Effector memory CD8-positive, alpha-beta T cell (primary cell): ENCODE results near the gene PROZ.
"Not testable (repeated sequence)": the region's sequence is repeated elsewhere in the genome, so short reads cannot be mapped to it uniquely, and the experiment has no call there.

Experiments used
- ATAC-seq: fragments of 150-1000 bp; cut with Tn5 transposase; replicated peaks from 2 replicates; pipeline ENCODE4 v1.10.0; 2021; ENCODE audit warnings: mild to moderate bottlenecking, moderate library complexity
- DNase-seq, 3 experiments: peaks; one replicate each; pipeline ENCODE4 v3.0.0; 2021
- H3K27ac Mint-ChIP-seq, 2 donors: one replicate each; pipeline ENCODE4 v1.8.0; 2022; ENCODE audit warnings: mild to moderate bottlenecking in 2 of 2, mixed read lengths in 2 of 2, moderate library complexity in 2 of 2
- H3K27me3 Mint-ChIP-seq, 2 donors: one replicate each; pipeline ENCODE4 v1.8.0; 2022; ENCODE audit warnings: mixed read lengths in 2 of 2
- H3K36me3 Mint-ChIP-seq: one replicate; pipeline ENCODE4 v1.8.0; 2022; ENCODE audit warnings: mild to moderate bottlenecking, moderate library complexity, mixed read lengths; ENCODE audit not compliant: insufficient read depth
- H3K4me1 Mint-ChIP-seq, 2 donors: one replicate each; pipeline ENCODE4 v1.8.0; 2022; ENCODE audit warnings: low read depth in 2 of 2, mixed read lengths in 2 of 2
- H3K4me3 Mint-ChIP-seq, 2 donors: one replicate each; pipeline ENCODE4 v1.8.0; 2022; ENCODE audit warnings: mild to moderate bottlenecking in 2 of 2, mixed read lengths in 2 of 2, moderate library complexity in 2 of 2
- H3K9me3 Mint-ChIP-seq, 2 donors: one replicate each; pipeline ENCODE4 v1.8.0; 2022; ENCODE audit warnings: mixed read lengths in 2 of 2

The PROZ gene

DNA sequence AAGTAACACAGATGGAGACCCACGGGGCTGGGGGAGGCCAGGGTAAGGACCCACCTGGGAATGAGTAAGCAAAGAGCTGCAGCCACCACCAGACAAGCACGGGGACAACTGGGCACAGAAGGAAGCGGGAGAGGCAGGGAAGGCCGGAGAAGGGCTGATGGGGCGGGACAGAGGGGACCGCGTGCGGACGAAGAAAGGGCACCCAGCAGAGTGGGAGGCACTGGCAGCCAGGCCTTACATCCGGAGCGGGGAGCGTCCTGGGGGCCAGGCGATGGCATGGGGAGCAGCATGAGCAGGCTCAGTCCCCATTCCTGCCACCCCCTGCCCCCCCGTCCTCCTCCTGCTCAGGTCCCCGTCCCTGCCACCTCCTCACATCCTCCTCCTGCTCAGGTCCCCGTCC, 3.0 kb downstream of the PROZ start:
- Mint-ChIP-seq H3K9me3 (no peaks in the 10 kb centered on the region), H3K4me1 (peaks cover 24 to 35% of the 10 kb centered on the region in 2 donors), H3K27ac (peak overlapping the region; percentile 70 to 88), H3K36me3 (peaks cover 14% of the 10 kb centered on the region), H3K4me3 (peak overlapping the region; percentile 63 to 70), H3K27me3 (no peaks in the 10 kb centered on the region)
- DNase-seq (no peak), ATAC-seq (peak; percentile 21)

DNA sequence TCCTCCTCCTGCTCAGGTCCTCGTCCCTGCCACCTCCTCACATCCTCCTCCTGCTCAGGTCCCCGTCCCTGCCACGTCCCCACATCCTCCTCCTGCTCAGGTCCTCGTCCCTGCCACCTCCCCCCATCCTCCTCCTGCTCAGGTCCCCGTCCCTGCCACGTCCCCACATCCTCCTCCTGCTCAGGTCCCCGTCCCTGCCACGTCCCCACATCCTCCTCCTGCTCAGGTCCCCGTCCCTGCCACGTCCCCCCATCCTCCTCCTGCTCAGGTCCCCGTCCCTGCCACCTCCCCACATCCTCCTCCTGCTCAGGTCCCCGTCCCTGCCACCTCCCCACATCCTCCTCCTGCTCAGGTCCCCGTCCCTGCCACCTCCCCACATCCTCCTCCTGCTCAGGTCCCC, 3.5 kb downstream of the PROZ start:
- not testable (repeated sequence) for H3K27me3 Mint-ChIP-seq, ATAC-seq, H3K27ac Mint-ChIP-seq, H3K9me3 Mint-ChIP-seq, DNase-seq, H3K4me3 Mint-ChIP-seq
- H3K36me3 Mint-ChIP-seq, result peaks cover 13% of the 10 kb centered on the region
- peaks cover 26 to 36% of the 10 kb centered on the region in 2 donors for H3K4me1 Mint-ChIP-seq

DNA sequence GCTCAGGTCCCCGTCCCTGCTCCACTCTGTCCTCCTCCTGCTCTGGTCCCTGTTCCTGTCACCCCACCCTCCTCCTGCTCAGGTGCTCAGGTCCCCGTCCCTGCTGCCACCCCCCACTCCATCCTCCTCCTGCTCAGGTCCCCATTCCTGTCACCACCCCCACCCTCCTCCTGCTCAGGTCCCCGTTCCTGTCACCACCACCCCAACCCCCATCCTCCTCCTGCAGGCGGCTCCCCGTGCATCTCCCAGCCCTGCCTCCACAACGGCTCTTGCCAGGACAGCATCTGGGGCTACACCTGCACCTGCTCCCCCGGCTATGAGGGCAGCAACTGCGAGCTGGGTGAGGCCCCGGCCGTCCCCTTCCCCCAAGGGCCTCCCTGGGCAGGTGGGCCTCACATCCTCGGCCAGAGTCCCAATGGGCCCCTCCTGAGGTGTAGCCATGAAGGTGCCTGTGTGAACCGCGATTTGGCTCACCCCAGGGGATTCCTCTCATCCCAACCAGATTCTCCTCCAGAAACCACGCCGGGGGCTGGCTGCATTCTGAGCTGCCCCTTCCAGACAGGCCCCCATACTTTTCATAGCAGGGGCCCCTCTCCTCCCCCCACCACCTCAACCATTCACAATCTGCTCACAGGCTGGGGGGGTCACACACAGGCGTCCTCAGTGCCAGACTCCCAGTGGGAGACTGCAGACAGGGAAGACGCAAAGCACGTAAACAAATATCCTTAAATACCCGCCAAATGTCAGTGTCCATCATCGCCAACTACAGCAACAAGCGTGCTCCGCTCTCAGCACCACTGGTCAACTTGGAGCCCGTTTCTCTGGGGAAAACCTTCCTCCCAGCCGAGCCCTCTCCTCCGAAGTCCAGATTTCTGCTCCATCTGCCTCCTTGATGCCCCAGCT, 4.6 kb downstream of the PROZ start:
- ATAC-seq, result peak; percentile 61
- Mint-ChIP-seq H3K4me3 (peak overlapping the region; percentile 69), H3K27me3 (no peaks in the 10 kb centered on the region), H3K36me3 (peaks cover 14% of the 10 kb centered on the region), H3K9me3 (peaks cover 0 to 6% of the 10 kb centered on the region in 2 donors), H3K4me1 (peaks cover 27 to 36% of the 10 kb centered on the region in 2 donors), H3K27ac (peak overlapping the region; percentile 41 to 94)
- peak in 2 of 3 experiments; percentile 28 for DNase-seq

DNA sequence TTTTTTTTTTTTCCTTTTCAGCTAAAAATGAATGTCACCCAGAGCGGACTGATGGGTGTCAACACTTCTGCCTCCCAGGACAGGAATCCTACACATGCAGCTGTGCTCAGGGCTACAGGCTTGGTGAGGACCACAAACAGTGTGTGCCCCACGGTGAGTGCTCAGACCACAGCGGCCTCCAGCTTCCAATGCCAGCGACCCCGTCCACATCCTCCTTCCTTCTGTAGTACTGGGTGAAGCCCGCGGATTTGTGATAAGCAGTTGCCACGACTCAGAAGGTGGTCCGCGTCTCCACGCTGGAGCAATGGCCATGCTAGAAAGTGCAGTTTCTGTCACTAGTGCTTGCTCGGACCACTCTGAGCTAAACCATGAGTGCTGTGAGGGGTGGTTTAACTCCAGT, 6.0 kb downstream of the PROZ start:
- peak overlapping the region in 1 of 2 donors; percentile 53 for H3K4me3 Mint-ChIP-seq
- H3K27ac Mint-ChIP-seq, result no peak overlapping the region
- H3K36me3 Mint-ChIP-seq, result peaks cover 14% of the 10 kb centered on the region
- ATAC-seq, result peak; percentile 33
- peaks cover 0 to 7% of the 10 kb centered on the region in 2 donors for H3K9me3 Mint-ChIP-seq
- no peak for DNase-seq
- peaks cover 27 to 29% of the 10 kb centered on the region in 2 donors for H3K4me1 Mint-ChIP-seq
- H3K27me3 Mint-ChIP-seq, result no peaks in the 10 kb centered on the region

DNA sequence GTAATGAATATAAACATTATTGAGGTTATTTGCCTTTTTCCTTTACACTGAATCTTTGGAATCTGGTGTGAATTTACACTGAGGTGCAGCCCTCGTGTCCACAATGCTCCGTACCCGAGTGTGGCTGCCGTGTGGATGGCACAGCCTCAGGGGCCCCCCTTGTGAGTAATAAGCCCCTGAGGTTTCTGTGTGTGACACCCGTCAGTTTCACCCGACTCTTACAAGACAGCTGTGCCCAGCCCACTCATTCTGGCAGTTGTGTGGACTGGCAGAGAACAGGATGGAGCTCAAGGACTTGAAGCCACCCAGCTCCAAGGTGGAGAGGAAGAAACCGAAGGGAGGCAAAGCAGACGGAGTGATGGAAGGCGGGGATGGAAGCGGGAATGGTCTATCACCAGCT, 7.8 kb downstream of the PROZ start:
- Mint-ChIP-seq H3K27ac (peak overlapping the region; percentile 16 to 51), H3K27me3 (no peaks in the 10 kb centered on the region), H3K4me1 (peaks cover 29 to 32% of the 10 kb centered on the region in 2 donors), H3K9me3 (peaks cover 0 to 7% of the 10 kb centered on the region in 2 donors), H3K36me3 (peaks cover 5% of the 10 kb centered on the region), H3K4me3 (no peak overlapping the region)
- no peak for DNase-seq
- no peak for ATAC-seq

DNA sequence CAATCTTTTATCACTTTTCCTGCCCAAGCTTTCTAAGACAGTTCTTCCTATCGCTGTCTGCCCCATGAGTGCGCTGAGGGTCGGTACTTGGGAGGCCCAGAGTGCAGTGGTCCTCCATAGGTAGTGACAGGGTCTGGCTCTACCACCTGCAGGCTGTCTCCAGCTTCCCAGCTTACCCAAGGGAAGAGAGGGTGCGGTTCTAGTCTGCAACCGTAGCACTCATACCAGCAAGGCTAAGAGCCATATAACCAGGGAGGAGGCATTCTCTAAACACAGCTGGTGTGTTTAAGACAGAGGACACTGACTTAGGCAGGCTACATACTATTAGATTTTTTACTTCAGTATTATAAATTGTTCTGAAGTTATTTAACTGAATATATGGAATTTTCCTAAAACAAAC, 8.2 kb downstream of the PROZ start:
- peak overlapping the region; percentile 16 to 51 for H3K27ac Mint-ChIP-seq
- ATAC-seq (no peak), DNase-seq (no peak)
- H3K4me3 Mint-ChIP-seq, result no peak overlapping the region
- peaks cover 2% of the 10 kb centered on the region for H3K36me3 Mint-ChIP-seq
- H3K9me3 Mint-ChIP-seq, result peaks cover 0 to 7% of the 10 kb centered on the region in 2 donors
- H3K27me3 Mint-ChIP-seq, result no peaks in the 10 kb centered on the region
- peaks cover 28 to 34% of the 10 kb centered on the region in 2 donors for H3K4me1 Mint-ChIP-seq

DNA sequence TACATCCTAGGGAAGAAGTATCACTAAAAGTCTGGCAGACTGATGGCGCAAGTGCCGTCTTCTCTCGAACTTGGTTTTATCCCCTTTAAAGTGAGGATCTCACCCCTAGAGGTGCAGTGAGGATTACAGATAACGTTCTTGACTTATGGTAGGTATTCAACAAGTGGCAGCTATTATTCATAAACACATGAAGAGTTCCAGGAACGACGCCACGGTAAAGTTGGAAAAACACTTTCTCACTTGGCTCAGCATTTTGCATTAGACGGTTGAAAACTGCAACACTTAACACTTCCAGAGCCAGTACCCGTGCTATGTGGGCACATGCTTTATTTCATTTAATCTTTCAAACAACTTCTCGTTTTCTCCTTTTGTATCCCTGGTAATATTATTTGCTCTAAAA, 8.7 kb downstream of the PROZ start:
- no peaks in the 10 kb centered on the region for H3K27me3 Mint-ChIP-seq

DNA sequence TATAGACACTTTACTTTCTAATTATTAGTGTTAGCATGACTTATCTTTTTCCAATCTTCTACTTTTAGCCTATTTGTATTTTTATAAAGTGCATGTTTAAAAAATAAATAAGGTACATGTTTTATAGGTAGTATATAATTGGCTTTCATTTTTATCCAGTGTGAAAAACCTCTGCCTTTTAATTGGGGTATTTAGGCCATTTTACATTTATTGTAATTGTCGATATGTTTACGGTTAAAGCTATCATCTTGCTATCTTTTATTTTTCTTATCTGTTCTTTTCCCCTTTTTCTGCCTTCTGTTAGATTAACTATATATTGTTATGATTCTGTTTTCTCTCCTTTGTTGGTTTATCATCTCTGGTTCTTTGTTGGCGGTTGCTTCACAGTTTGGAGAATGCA, 9.1 kb downstream of the PROZ start:
- H3K9me3 Mint-ChIP-seq, result peaks cover 0 to 7% of the 10 kb centered on the region in 2 donors
- no peaks in the 10 kb centered on the region for H3K27me3 Mint-ChIP-seq
- ATAC-seq (no peak), DNase-seq (no peak)
- H3K36me3 Mint-ChIP-seq, result peaks cover 2% of the 10 kb centered on the region
- H3K4me3 Mint-ChIP-seq, result no peak overlapping the region
- no peak overlapping the region for H3K27ac Mint-ChIP-seq
- peaks cover 31 to 34% of the 10 kb centered on the region in 2 donors for H3K4me1 Mint-ChIP-seq

More for the DNA sequence above, 8.7 kb downstream of the PROZ start:
- peaks cover 0 to 7% of the 10 kb centered on the region in 2 donors for H3K9me3 Mint-ChIP-seq
- H3K4me1 Mint-ChIP-seq, result peaks cover 28 to 34% of the 10 kb centered on the region in 2 donors
- no peak overlapping the region for H3K27ac Mint-ChIP-seq
- H3K36me3 Mint-ChIP-seq, result peaks cover 2% of the 10 kb centered on the region
- H3K4me3 Mint-ChIP-seq, result no peak overlapping the region
- ATAC-seq, result no peak
- DNase-seq, result no peak

DNA sequence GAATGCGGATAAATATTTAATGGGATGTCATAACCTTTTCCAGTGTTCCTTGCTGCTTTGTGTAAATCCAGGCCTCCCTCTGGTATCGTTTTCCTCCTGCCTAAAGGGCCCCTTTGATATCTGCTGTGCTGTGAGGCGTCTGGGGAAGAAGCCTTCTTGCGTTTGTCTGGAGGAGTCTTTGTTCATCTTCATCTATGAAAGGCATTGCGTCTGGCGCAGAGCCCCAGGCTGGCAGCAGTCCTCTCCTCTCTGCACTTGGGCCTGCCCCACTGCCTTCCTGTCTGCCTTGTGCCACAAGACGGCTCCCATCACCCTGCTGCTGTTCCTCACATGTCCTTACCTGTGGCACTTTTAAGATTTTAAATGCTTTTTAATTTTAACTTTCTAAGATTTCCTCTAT, 9.8 kb downstream of the PROZ start:
- H3K4me3 Mint-ChIP-seq, result no peak overlapping the region
- H3K4me1 Mint-ChIP-seq, result peaks cover 32 to 34% of the 10 kb centered on the region in 2 donors
- ATAC-seq (no peak), DNase-seq (no peak)
- peaks cover 2% of the 10 kb centered on the region for H3K36me3 Mint-ChIP-seq
- H3K9me3 Mint-ChIP-seq, result peaks cover 0 to 7% of the 10 kb centered on the region in 2 donors
- no peaks in the 10 kb centered on the region for H3K27me3 Mint-ChIP-seq
- no peak overlapping the region for H3K27ac Mint-ChIP-seq

DNA sequence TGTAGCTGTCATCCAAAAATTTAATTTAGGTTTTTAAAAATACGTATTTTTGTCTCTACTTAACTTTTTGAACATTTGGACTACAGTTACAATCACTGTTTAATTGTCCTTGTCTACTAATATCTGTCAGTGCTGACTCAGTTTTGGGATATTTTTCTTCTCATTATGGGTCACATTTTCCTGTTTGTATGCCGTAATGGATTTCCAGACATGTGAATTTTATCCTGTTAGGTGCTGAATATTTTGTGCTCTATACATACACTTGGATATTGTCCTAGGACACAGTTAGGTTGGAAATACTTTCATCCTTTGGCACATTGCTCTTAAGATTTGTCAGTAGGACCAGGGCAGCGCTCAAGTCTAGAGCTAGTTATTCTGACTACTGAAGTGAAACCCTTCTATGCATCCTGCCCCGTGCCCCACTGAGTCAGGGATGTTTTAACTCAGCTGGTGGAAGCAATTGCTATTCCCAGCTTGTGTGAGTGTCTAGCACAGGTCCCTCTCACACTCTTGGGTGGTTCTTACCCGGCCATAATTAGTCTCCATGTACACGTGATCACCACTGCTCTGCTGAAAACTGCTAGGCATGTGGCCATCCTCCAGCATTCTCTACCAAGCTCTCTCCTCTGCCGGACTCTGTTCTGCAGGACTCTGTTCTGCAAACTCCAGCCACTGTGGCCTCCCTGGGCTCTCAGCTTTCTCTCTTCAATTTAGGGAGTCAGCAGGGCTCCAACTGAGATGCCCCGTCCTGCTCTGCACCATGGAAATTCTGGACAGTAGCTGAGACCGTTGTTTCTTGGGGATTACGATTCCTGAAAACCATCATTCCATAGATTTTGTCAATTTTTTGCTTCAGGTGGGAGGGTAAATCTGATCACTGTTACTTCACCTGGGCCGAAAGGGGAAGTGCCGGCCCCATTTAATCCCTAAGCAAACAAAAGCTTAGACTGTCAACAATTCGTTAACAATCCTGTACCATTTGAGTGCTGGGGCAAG, 11.1 kb downstream of the PROZ start:
- ATAC-seq (no peak), DNase-seq (no peak)
- Mint-ChIP-seq H3K27me3 (no peaks in the 10 kb centered on the region), H3K4me1 (peaks cover 22 to 34% of the 10 kb centered on the region in 2 donors), H3K36me3 (peaks cover 2% of the 10 kb centered on the region), H3K27ac (peak overlapping the region in 1 of 2 donors; percentile 19), H3K9me3 (peaks cover 0 to 7% of the 10 kb centered on the region in 2 donors), H3K4me3 (no peak overlapping the region)

DNA sequence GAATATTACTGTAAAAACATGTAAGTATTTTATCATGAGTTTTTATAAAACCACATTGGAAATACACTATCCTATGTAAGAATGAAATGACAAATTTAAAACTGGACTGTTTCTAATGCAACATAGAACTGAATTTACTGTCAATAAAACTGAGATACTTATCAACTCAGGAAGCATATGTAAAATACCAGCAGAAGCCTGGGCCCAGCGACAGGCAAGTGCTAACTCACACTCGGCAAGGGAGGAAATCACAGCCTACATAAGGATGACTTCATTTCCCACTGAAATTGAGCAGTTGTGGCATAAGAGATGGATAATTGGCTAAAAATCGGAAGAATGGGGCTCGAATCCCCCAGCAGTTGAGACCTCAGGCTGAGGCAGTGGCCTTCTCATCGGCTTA, 12.1 kb downstream of the PROZ start:
- peak overlapping the region in 1 of 2 donors; percentile 73 for H3K27ac Mint-ChIP-seq
- peaks cover 22 to 29% of the 10 kb centered on the region in 2 donors for H3K4me1 Mint-ChIP-seq
- ATAC-seq (peak; percentile 40), DNase-seq (no peak)
- H3K9me3 Mint-ChIP-seq, result peaks cover 0 to 7% of the 10 kb centered on the region in 2 donors
- H3K36me3 Mint-ChIP-seq, result peaks cover 2% of the 10 kb centered on the region
- H3K27me3 Mint-ChIP-seq, result no peaks in the 10 kb centered on the region
- H3K4me3 Mint-ChIP-seq, result no peak overlapping the region

DNA sequence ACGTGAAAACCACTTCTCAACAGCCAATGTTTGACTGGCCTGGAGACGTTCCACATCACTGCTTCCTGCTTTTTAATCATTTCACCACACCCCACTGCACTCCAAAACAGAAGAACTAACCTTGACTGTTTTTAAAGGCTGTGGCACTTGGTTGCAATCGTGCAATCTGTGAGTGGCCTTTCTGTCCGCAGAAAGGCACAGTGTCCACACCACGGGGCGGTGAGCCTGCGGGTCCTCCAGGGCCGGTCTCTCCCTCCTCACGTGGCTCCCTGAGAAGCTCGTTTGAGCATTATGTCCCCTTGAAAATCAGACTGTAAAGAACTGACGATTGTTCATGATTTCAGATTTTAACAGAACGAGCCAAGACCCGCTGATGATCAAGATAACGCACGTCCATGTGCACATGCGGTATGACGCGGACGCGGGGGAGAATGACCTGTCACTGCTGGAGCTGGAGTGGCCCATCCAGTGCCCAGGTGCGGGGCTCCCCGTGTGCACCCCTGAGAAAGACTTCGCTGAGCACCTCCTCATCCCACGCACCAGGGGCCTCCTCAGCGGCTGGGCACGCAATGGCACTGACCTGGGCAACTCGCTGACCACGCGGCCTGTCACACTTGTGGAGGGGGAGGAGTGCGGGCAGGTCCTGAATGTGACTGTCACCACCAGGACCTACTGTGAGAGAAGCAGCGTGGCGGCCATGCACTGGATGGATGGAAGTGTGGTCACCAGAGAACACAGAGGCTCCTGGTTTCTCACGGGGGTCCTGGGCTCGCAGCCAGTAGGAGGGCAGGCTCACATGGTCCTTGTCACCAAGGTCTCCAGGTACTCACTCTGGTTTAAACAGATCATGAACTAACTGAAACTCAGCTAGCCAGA, 13.0 kb downstream of the PROZ start:
- no peak for DNase-seq
- H3K36me3 Mint-ChIP-seq, result peaks cover 7% of the 10 kb centered on the region
- H3K27ac Mint-ChIP-seq, result peak overlapping the region in 1 of 2 donors; percentile 10
- no peak for ATAC-seq
- no peaks in the 10 kb centered on the region for H3K27me3 Mint-ChIP-seq
- peaks cover 2 to 7% of the 10 kb centered on the region in 2 donors for H3K9me3 Mint-ChIP-seq
- no peak overlapping the region for H3K4me3 Mint-ChIP-seq
- H3K4me1 Mint-ChIP-seq, result peaks cover 27 to 28% of the 10 kb centered on the region in 2 donors
